Prostate gland (tissue), 2 donors: Measurements from ENCODE around the gene IFNW1.

Source experiments
- CTCF ChIP-seq, 4 experiments: fragments of 200-600 bp in 2 of 4; fragments of 450-650 bp in 2 of 4; sonication (generic) in 2 of 4; IDR thresholded peaks; 1 replicate in 3 of 4; 2 replicates in 1 of 4; pipeline ENCODE4 v1.5.1; 2016 to 2019; ENCODE audit warnings: antibody characterized with exemption in 4 of 4, mild to moderate bottlenecking in 2 of 4, moderate library complexity in 2 of 4
- POLR2A ChIP-seq: fragments of 450-650 bp; IDR thresholded peaks from one replicate; pipeline ENCODE4 v1.6.1; 2016; ENCODE audit warnings: antibody characterized with exemption, mild to moderate bottlenecking
- POLR2AphosphoS5 ChIP-seq: sonication (generic); formaldehyde crosslinking; IDR thresholded peaks from one replicate; pipeline ENCODE4 v1.6.1; 2017; ENCODE audit warnings: antibody characterized with exemption

DNA sequence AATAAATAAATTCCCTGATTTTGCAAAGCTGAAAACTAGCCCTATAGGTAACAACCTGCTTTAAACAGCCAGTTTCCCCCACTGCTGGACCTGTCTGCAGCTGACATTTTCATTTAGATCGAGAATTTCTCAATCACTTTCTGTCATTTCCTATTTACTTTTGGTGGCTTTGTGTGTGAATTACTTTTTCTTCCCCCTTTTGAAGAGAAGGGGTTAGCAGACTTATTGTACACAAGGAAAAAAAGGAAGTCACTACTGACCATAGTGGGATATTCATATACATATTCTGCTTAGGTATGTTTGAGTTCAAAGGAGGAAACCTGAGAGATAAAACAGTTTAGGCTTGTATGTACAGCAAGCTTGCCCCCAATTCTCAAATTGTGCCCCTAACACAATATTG is 36.8 kb downstream of the IFNW1 start:
- no peak for TF ChIP-seq CTCF (IDR thresholded peaks at IDR 0.05)
- TF ChIP-seq POLR2A: no peak
- TF ChIP-seq POLR2AphosphoS5: no peak
